T-cell (primary cell): ENCODE results near the gene KANSL2. TPM values are rescaled to one million over a fixed set of nuclear protein-coding genes. Genes with fewer than 3 reads are reported as not detected.

Source experiments
- ATAC-seq, 4 experiments: fragments of 200-7000 bp in 3 of 4; fragments of 150-1000 bp in 1 of 4; cut with Tn5 transposase; replicated peaks in 1 of 4; 1 replicate in 3 of 4; 2 replicates in 1 of 4; pipeline ENCODE4 v1.10.0; 2021; ENCODE audit warnings: moderate library complexity in 3 of 4, mild to moderate bottlenecking in 2 of 4, moderate number of reproducible peaks in 1 of 4
- CTCF ChIA-PET, 2 donors: fragments of 300-600 bp; sonication (Branson Sonifier 250); formaldehyde crosslinking; loops; one replicate each; lab custom pipeline; 2022; ENCODE audit warnings: antibody characterized with exemption in 2 of 2; lab: Charles Lee
- POLR2A ChIA-PET, 2 donors: fragments of 300-600 bp; sonication (Branson Sonifier 250); formaldehyde crosslinking; loops; one replicate each; lab custom pipeline; 2022; ENCODE audit warnings: antibody characterized with exemption in 2 of 2; lab: Charles Lee
- DNase-seq, 35 experiments: peaks; one replicate each; pipeline versions ENCODE4 v3.0.0 to v3.0.0-alpha.2; 2013 to 2023
- H3K27ac ChIP-seq: one replicate; pipeline ENCODE4 v1.5.1; 2013; ENCODE audit warnings: low read length
- H3K27me3 ChIP-seq, 2 experiments: replicated peaks in 1 of 2; 1 replicate in 1 of 2; 2 replicates in 1 of 2; pipeline versions ENCODE4 v1.6.1 to v1.7.0; 2013; ENCODE audit warnings: low read length in 1 of 2, mixed read lengths in 1 of 2; ENCODE audit not compliant: control insufficient read depth in 2 of 2, insufficient read depth in 2 of 2; ENCODE audit errors: extremely low read depth in 1 of 2
- H3K36me3 ChIP-seq, 2 donors: 1 replicate in 1 of 2; 2 replicates in 1 of 2; pipeline versions ENCODE4 v1.6.1 to v1.7.0; 2013; ENCODE audit warnings: low read length in 1 of 2; ENCODE audit not compliant: control insufficient read depth in 2 of 2, insufficient read depth in 1 of 2; ENCODE audit errors: extremely low read depth in 1 of 2
- H3K4me1 ChIP-seq, 2 experiments: 1 replicate in 1 of 2; 2 replicates in 1 of 2; pipeline versions ENCODE4 v1.6.1 to v1.7.0; 2013; ENCODE audit warnings: low read length in 2 of 2, mixed read lengths in 1 of 2; ENCODE audit not compliant: insufficient read depth in 2 of 2, control insufficient read depth in 1 of 2; ENCODE audit errors: extremely low read depth in 1 of 2
- H3K4me3 ChIP-seq, 2 donors: 1 replicate in 1 of 2; 2 replicates in 1 of 2; pipeline versions ENCODE4 v1.5.1 to v1.7.0; 2013; ENCODE audit warnings: mild to moderate bottlenecking in 2 of 2, low read length in 1 of 2, moderate library complexity in 1 of 2; ENCODE audit not compliant: control insufficient read depth in 1 of 2; ENCODE audit errors: extremely low read depth in 1 of 2
- H3K9me3 ChIP-seq: 2 replicates; pipeline ENCODE4 v1.7.0; 2013
- H3K27ac Mint-ChIP-seq, 2 donors: one replicate each; pipeline ENCODE4 v1.8.0; 2020 to 2021; ENCODE audit warnings: mild to moderate bottlenecking in 2 of 2, mixed read lengths in 2 of 2
- H3K27me3 Mint-ChIP-seq, 2 donors: one replicate each; pipeline ENCODE4 v1.8.0; 2021 to 2022; ENCODE audit warnings: mixed read lengths in 2 of 2
- H3K36me3 Mint-ChIP-seq: one replicate; pipeline ENCODE4 v1.8.0; 2021; ENCODE audit warnings: mixed read lengths
- H3K4me1 Mint-ChIP-seq, 3 donors: one replicate each; pipeline ENCODE4 v1.8.0; 2020 to 2022; ENCODE audit warnings: mixed read lengths in 3 of 3, mild to moderate bottlenecking in 1 of 3
- H3K4me3 Mint-ChIP-seq, 3 donors: one replicate each; pipeline ENCODE4 v1.8.0; 2020 to 2022; ENCODE audit warnings: mild to moderate bottlenecking in 3 of 3, mixed read lengths in 3 of 3, moderate library complexity in 3 of 3
- H3K9me3 Mint-ChIP-seq, 3 donors: one replicate each; pipeline ENCODE4 v1.8.0; 2020 to 2022; ENCODE audit warnings: mixed read lengths in 3 of 3
- WGBS: methylation state at CpG from one replicate; pipeline ENCODE4 v1.1.5; 2013; ENCODE audit warnings: missing lambda C conversion rate; ENCODE audit not compliant: insufficient coverage; 5-methylcytosine and 5-hydroxymethylcytosine counted together
- total RNA-seq, 35 experiments: library from RNA in 6 of 35; stranded (reverse) in 6 of 35; fragments of 120-200 nt in 1 of 35; gene quantifications; one replicate each; pipeline versions ENCODE4 v1.2.1 to v1.2.4 and lab custom pipeline; 2013 to 2026

The KANSL2 gene
- total RNA-seq, 5 donors from 2014 or later (not counting 1 experiment from before 2014, with no cell fraction given) = 64.1 to 118 (median 66.4) TPM

- H3K9me3 Mint-ChIP-seq = no peaks in the 10 kb centered on the region
- H3K27ac Mint-ChIP-seq = peak overlapping the region; percentile 15 to 46
- Histone ChIP-seq H3K27ac (no peak overlapping the region), H3K27me3 (no peaks in the 10 kb centered on the region), H3K36me3 (peaks cover 7 to 48% of the 10 kb centered on the region in 2 donors), H3K4me3 (no peak overlapping the region), H3K4me1 (no peaks in the 10 kb centered on the region), H3K9me3 (no peaks in the 10 kb centered on the region)
- CTCF ChIA-PET = no interaction called here
- DNase-seq = no peak
- H3K4me3 Mint-ChIP-seq = no peak overlapping the region
- no CpG with 5 or more reads among the region's 1 CpG for WGBS
- peaks cover 29% of the 10 kb centered on the region for H3K36me3 Mint-ChIP-seq
- peaks cover 12 to 21% (median 17%) of the 10 kb centered on the region in 3 donors for H3K4me1 Mint-ChIP-seq
- POLR2A ChIA-PET = no interaction called here
- no peaks in the 10 kb centered on the region for H3K27me3 Mint-ChIP-seq
- ATAC-seq = no peak
Measured at GRCh38 chr12:48688836-48689235, 6.8 kb upstream of the KANSL2 start.

GRCh38 chr12:48687592-48687991, 5.6 kb upstream of the KANSL2 start:
- no peaks in the 10 kb centered on the region for H3K9me3 Mint-ChIP-seq
- H3K27me3 ChIP-seq = no peaks in the 10 kb centered on the region
- H3K27ac Mint-ChIP-seq = peak overlapping the region in 1 of 2 donors; percentile 28
- H3K4me1 ChIP-seq = peaks cover 2 to 3% of the 10 kb centered on the region in 2 experiments
- peaks cover 14 to 20% (median 16%) of the 10 kb centered on the region in 3 donors for H3K4me1 Mint-ChIP-seq
- no peak overlapping the region for H3K4me3 Mint-ChIP-seq
- CTCF ChIA-PET = no interaction called here
- DNase-seq (no peak), ATAC-seq (no peak)
- no peak overlapping the region for H3K27ac ChIP-seq
- POLR2A ChIA-PET = interaction anchor here in 1 of 2 donors (0.6 kb wide), 2 partner anchors 23 to 854 kb away, joined by 7 to 12 read pairs; no protein-coding TSS in a partner anchor
- WGBS = no CpG with 5 or more reads among the region's 4 CpGs
- H3K27me3 Mint-ChIP-seq = no peaks in the 10 kb centered on the region
- H3K36me3 Mint-ChIP-seq = peaks cover 19% of the 10 kb centered on the region
- H3K4me3 ChIP-seq = no peak overlapping the region
- peaks cover 0 to 35% of the 10 kb centered on the region in 2 donors for H3K36me3 ChIP-seq
- no peaks in the 10 kb centered on the region for H3K9me3 ChIP-seq

- H3K27ac ChIP-seq = no peak overlapping the region
- no CpG with 5 or more reads among the region's 6 CpGs for WGBS
- Mint-ChIP-seq H3K4me3 (no peak overlapping the region), H3K27me3 (no peaks in the 10 kb centered on the region), H3K27ac (no peak overlapping the region), H3K36me3 (peaks cover 19% of the 10 kb centered on the region), H3K9me3 (no peaks in the 10 kb centered on the region), H3K4me1 (peaks cover 14 to 16% (median 15%) of the 10 kb centered on the region in 3 donors)
- no peak overlapping the region for H3K4me3 ChIP-seq
- DNase-seq (no peak), ATAC-seq (no peak)
- peaks cover 0 to 29% of the 10 kb centered on the region in 2 donors for H3K36me3 ChIP-seq
- ChIA-PET CTCF (interaction anchor here in 1 of 2 donors (0.6 kb wide), 1 partner anchor 205 kb away, joined by 3 read pairs; no protein-coding TSS in a partner anchor), POLR2A (interaction anchor here (0.6 kb wide), 2 partner anchors 33 to 853 kb away, joined by 7 to 8 read pairs; no protein-coding TSS in a partner anchor)
- no peaks in the 10 kb centered on the region for H3K27me3 ChIP-seq
- peaks cover 2 to 6% of the 10 kb centered on the region in 2 experiments for H3K4me1 ChIP-seq
- no peaks in the 10 kb centered on the region for H3K9me3 ChIP-seq
Measured at GRCh38 chr12:48686615-48687334, 4.7 kb upstream of the KANSL2 start.

- no peak overlapping the region for H3K27ac ChIP-seq
- peaks cover 0 to 23% of the 10 kb centered on the region in 2 donors for H3K36me3 ChIP-seq
- peaks cover 5 to 9% of the 10 kb centered on the region in 2 experiments for H3K4me1 ChIP-seq
- POLR2A ChIA-PET = no interaction called here
- no peak overlapping the region for H3K4me3 ChIP-seq
- Mint-ChIP-seq H3K27ac (peak overlapping the region in 1 of 2 donors; percentile 5), H3K36me3 (peaks cover 19% of the 10 kb centered on the region), H3K9me3 (no peaks in the 10 kb centered on the region), H3K4me3 (no peak overlapping the region), H3K4me1 (peaks cover 8 to 21% (median 15%) of the 10 kb centered on the region in 3 donors), H3K27me3 (no peaks in the 10 kb centered on the region)
- no peaks in the 10 kb centered on the region for H3K9me3 ChIP-seq
- no peak for ATAC-seq
- no peak for DNase-seq
- CTCF ChIA-PET = interaction anchor here in 1 of 2 donors (0.6 kb wide), 1 partner anchor 1715 kb away, joined by 3 read pairs; no protein-coding TSS in a partner anchor
- H3K27me3 ChIP-seq = no peaks in the 10 kb centered on the region
- WGBS = 92% methylated on average over 2 of the region's 3 CpGs
Measured at GRCh38 chr12:48686037-48686595, 4.1 kb upstream of the KANSL2 start.

GRCh38 chr12:48683534-48683933, 1.5 kb upstream of the KANSL2 start:
- Histone ChIP-seq H3K9me3 (no peaks in the 10 kb centered on the region), H3K36me3 (peaks cover 3 to 21% of the 10 kb centered on the region in 2 donors), H3K4me3 (no peak overlapping the region), H3K4me1 (peaks cover 22 to 29% of the 10 kb centered on the region in 2 experiments), H3K27ac (no peak overlapping the region), H3K27me3 (no peaks in the 10 kb centered on the region)
- DNase-seq (no peak), ATAC-seq (no peak)
- Mint-ChIP-seq H3K4me1 (peaks cover 27 to 40% (median 29%) of the 10 kb centered on the region in 3 donors), H3K4me3 (peak overlapping the region in 2 of 3 donors; percentile 35 to 96), H3K36me3 (peaks cover 23% of the 10 kb centered on the region), H3K27me3 (no peaks in the 10 kb centered on the region), H3K27ac (no peak overlapping the region), H3K9me3 (no peaks in the 10 kb centered on the region)
- whole genome bisulfite sequencing = no CpG with 5 or more reads among the region's 4 CpGs
- ChIA-PET POLR2A (interaction anchor here (0.7 to 1.5 kb wide), 4 partner anchors 20 to 486 kb away, joined by 3 to 6 read pairs (median 3); no protein-coding TSS in a partner anchor), CTCF (no interaction called here)

GRCh38 chr12:48682927-48683326, 889 bp upstream of the KANSL2 start:
- Mint-ChIP-seq H3K36me3 (peaks cover 26% of the 10 kb centered on the region), H3K9me3 (no peaks in the 10 kb centered on the region), H3K4me1 (peaks cover 33 to 46% (median 35%) of the 10 kb centered on the region in 3 donors), H3K27ac (no peak overlapping the region), H3K4me3 (peak overlapping the region; percentile 95 to 98 (median 96)), H3K27me3 (no peaks in the 10 kb centered on the region)
- no peaks in the 10 kb centered on the region for H3K27me3 ChIP-seq
- DNase-seq (no peak), ATAC-seq (no peak)
- H3K27ac ChIP-seq = no peak overlapping the region
- POLR2A ChIA-PET = interaction anchor here (0.7 to 1.8 kb wide), 6 partner anchors 13 to 526 kb away, joined by 3 to 12 read pairs (median 3); partner anchors contain the start of gene ASB8 (in 1 of the 2)
- H3K36me3 ChIP-seq = peaks cover 3 to 23% of the 10 kb centered on the region in 2 donors
- WGBS = no CpG with 5 or more reads among the region's 2 CpGs
- H3K4me1 ChIP-seq = peaks cover 27 to 29% of the 10 kb centered on the region in 2 experiments
- peak overlapping the region; percentile 88 to 92 for H3K4me3 ChIP-seq
- H3K9me3 ChIP-seq = no peaks in the 10 kb centered on the region
- CTCF ChIA-PET = interaction anchor here in 1 of 2 donors (1.1 to 1.3 kb wide), 2 partner anchors 34 to 169 kb away, joined by 3 to 4 read pairs; partner anchors contain the start of genes CCNT1 and DDX23
